PC-3 (cell line): ENCODE measurements around the gene KSR1. TPM values are rescaled to one million over a fixed set of nuclear protein-coding genes. Genes with fewer than 3 reads are reported as not detected.

Experiments
- ATAC-seq: fragments of 200-7000 bp; cut with Tn5 transposase; 2 replicates; pipeline ENCODE4 v1.9.1; 2020; ENCODE audit warnings: mild to moderate bottlenecking, moderate library complexity
- BruUV-seq: library from RNA; stranded (reverse); fragments of 400-500 nt; replicated peaks from 2 replicates; lab custom pipeline; 2021; lab: Mats Ljungman, UMichigan
- CTCF ChIA-PET: fragments of 300-600 bp; sonication (Branson Sonifier 250); formaldehyde crosslinking; loops from one replicate; lab custom pipeline; 2022; ENCODE audit warnings: antibody characterized with exemption; lab: Charles Lee
- POLR2A ChIA-PET: fragments of 300-600 bp; sonication (Branson Sonifier 250); formaldehyde crosslinking; loops from one replicate; lab custom pipeline; 2022; ENCODE audit warnings: antibody characterized with exemption; ENCODE audit not compliant: unreplicated experiment; lab: Charles Lee
- DNase-seq: peaks from one replicate; pipeline ENCODE4 v3.0.0-alpha.2; 2015
- H2AFZ ChIP-seq: fragments of 300-600 bp; sonication (generic); 2 replicates; pipeline ENCODE4 v1.6.0; 2016; ENCODE audit warnings: antibody characterized with exemption, low read length
- H3F3A ChIP-seq: fragments of 300-600 bp; sonication (generic); one replicate; pipeline ENCODE4 v1.6.0; 2017; ENCODE audit warnings: antibody characterized with exemption, low read length, control low read depth, mild to moderate bottlenecking; ENCODE audit not compliant: unreplicated experiment
- H3K27ac ChIP-seq: fragments of 300-600 bp; sonication (generic); 2 replicates; pipeline ENCODE4 v1.5.1; 2016; ENCODE audit warnings: mild to moderate bottlenecking, low read length
- H3K27me3 ChIP-seq: fragments of 300-600 bp; sonication (generic); 2 replicates; pipeline ENCODE4 v1.6.1; 2016; ENCODE audit warnings: low read length, mixed read lengths
- H3K36me3 ChIP-seq: fragments of 300-600 bp; sonication (generic); 2 replicates; pipeline ENCODE4 v1.6.1; 2016; ENCODE audit warnings: low read depth, mixed run types, low read length, mixed read lengths
- H3K4me1 ChIP-seq: fragments of 300-600 bp; sonication (generic); 2 replicates; pipeline ENCODE4 v1.5.1; 2016; ENCODE audit warnings: low read length; ENCODE audit not compliant: insufficient read depth
- H3K4me2 ChIP-seq: fragments of 300-600 bp; sonication (generic); 2 replicates; pipeline ENCODE4 v1.6.0; 2016; ENCODE audit warnings: low read length
- H3K4me3 ChIP-seq: fragments of 300-600 bp; sonication (generic); 2 replicates; pipeline ENCODE4 v1.5.1; 2016; ENCODE audit warnings: mild to moderate bottlenecking, low read length, mixed read lengths
- H3K79me2 ChIP-seq: fragments of 300-600 bp; sonication (generic); 2 replicates; pipeline ENCODE4 v1.6.1; 2017; ENCODE audit warnings: low read length, mixed read lengths
- H3K9ac ChIP-seq: fragments of 300-600 bp; sonication (generic); 2 replicates; pipeline ENCODE4 v1.6.0; 2016; ENCODE audit warnings: mild to moderate bottlenecking, low read length
- H3K9me2 ChIP-seq: fragments of 300-600 bp; sonication (generic); replicated peaks from 2 replicates; pipeline ENCODE4 v1.6.1; 2016; ENCODE audit warnings: mixed run types, low read length, mixed read lengths
- H3K9me3 ChIP-seq: fragments of 300-600 bp; sonication (generic); 2 replicates; pipeline ENCODE4 v1.6.1; 2016; ENCODE audit warnings: low read length, mixed read lengths
- H4K20me1 ChIP-seq: fragments of 300-600 bp; sonication (generic); 2 replicates; pipeline ENCODE4 v1.6.1; 2016; ENCODE audit warnings: low read length, mixed read lengths
- EZH2 ChIP-seq: fragments of 300-600 bp; sonication (generic); IDR thresholded peaks from one replicate; pipeline ENCODE4 v1.6.1; 2017; ENCODE audit warnings: antibody characterized with exemption, mild to moderate bottlenecking, low read length; ENCODE audit not compliant: unreplicated experiment
- EZH2phosphoT487 ChIP-seq: fragments of 300-600 bp; sonication (generic); IDR thresholded peaks from 2 replicates; pipeline ENCODE4 v1.6.1; 2018; ENCODE audit warnings: mild to moderate bottlenecking, antibody characterized with exemption, low read length, borderline replicate concordance
- intact Hi-C: fragments of 100-400 bp; cut with micrococcal nuclease; formaldehyde crosslinking; loops from 2 replicates; pipeline ENCODE4 v1.9.0; 2023
- total RNA-seq: library from RNA; depleted of rRNA; stranded (reverse); fragments of >200 nt; gene quantifications from 2 replicates; pipeline ENCODE4 v1.2.3, GENCODE V29; 2014
- TF ChIP-seq, protein P1 (sequence below): fragments of 300-600 bp; sonication (generic); conservative IDR thresholded peaks from 2 replicates; pipeline ENCODE4 v1.5.1; 2017; ENCODE audit warnings: antibody characterized with exemption, low read depth, mild to moderate bottlenecking, low read length

The KSR1 gene
- total RNA-seq, 1 experiment from 2014 or later = 1.0 TPM

DNA sequence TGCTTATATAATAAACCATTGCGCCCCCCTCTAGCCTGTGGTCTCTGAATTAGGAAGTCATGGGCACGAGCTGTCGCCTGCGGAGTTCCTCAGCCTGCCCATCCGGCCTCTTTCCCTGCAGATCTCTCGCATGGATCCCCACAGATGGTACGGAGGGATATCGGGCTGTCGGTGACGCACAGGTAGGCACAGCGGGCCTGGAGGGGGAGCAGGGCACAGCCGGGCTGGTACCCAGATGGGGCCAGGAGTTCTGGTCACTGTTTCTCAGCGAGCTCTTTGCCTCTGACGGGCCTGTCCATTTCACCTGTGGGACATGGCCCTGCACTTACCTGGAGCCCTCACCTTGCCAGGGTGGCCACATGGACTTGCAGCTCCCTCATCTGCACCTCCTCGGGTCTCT is 132.1 kb downstream of the KSR1 start:
- ChIA-PET CTCF (no interaction called here), POLR2A (no interaction called here)
- intact Hi-C loops = no loop called here
- Histone ChIP-seq H3K4me1 (no peaks in the 10 kb centered on the region), H3K9ac (no peak overlapping the region), H3K4me3 (no peak overlapping the region), H2AFZ (no peak overlapping the region), H3K27ac (no peak overlapping the region), H3K27me3 (no peaks in the 10 kb centered on the region), H3F3A (no peaks in the 10 kb centered on the region), H3K36me3 (no peaks in the 10 kb centered on the region), H3K79me2 (no peaks in the 10 kb centered on the region), H3K9me2 (no peaks in the 10 kb centered on the region), H3K4me2 (no peak overlapping the region), H4K20me1 (no peaks in the 10 kb centered on the region), H3K9me3 (no peaks in the 10 kb centered on the region)
- no peak for TF ChIP-seq EZH2
- TF ChIP-seq, protein P1, sequence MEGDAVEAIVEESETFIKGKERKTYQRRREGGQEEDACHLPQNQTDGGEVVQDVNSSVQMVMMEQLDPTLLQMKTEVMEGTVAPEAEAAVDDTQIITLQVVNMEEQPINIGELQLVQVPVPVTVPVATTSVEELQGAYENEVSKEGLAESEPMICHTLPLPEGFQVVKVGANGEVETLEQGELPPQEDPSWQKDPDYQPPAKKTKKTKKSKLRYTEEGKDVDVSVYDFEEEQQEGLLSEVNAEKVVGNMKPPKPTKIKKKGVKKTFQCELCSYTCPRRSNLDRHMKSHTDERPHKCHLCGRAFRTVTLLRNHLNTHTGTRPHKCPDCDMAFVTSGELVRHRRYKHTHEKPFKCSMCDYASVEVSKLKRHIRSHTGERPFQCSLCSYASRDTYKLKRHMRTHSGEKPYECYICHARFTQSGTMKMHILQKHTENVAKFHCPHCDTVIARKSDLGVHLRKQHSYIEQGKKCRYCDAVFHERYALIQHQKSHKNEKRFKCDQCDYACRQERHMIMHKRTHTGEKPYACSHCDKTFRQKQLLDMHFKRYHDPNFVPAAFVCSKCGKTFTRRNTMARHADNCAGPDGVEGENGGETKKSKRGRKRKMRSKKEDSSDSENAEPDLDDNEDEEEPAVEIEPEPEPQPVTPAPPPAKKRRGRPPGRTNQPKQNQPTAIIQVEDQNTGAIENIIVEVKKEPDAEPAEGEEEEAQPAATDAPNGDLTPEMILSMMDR = no peak
- no peak for TF ChIP-seq EZH2phosphoT487
- ATAC-seq = no peak
- no TSS peak for BruUV-seq
- no peak for DNase-seq

DNA sequence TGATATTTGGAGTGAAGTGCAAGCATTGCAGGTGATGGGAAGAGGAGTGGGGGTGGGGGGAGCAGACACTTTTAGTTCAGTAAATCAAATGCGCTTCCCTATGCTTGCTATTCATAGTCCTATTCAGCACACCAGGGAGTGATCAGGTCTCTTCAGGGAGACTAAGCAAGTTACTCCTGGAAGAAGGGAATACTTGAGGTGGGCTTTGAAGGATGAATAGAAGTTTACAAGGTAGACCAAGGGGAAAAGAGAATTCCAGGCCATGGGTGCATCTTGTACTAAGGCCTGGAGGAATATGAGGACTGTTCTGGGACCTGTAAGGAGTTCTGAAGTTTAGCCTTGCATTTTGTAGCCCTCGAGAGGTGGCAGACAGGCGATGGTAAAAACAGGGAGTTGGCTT is 134.6 kb downstream of the KSR1 start:
- no peaks in the 10 kb centered on the region for H3K9me3 ChIP-seq
- no peak for TF ChIP-seq EZH2
- TF ChIP-seq, protein P1 = no peak
- TF ChIP-seq EZH2phosphoT487 = no peak
- H2AFZ ChIP-seq = no peak overlapping the region
- no peaks in the 10 kb centered on the region for H3F3A ChIP-seq
- H4K20me1 ChIP-seq = no peaks in the 10 kb centered on the region
- H3K9me2 ChIP-seq = no peaks in the 10 kb centered on the region
- POLR2A ChIA-PET = no interaction called here
- H3K36me3 ChIP-seq = no peaks in the 10 kb centered on the region
- no peak overlapping the region for H3K9ac ChIP-seq
- H3K79me2 ChIP-seq = no peaks in the 10 kb centered on the region
- ATAC-seq (no peak), DNase-seq (no peak)
- H3K27me3 ChIP-seq = no peaks in the 10 kb centered on the region
- CTCF ChIA-PET = no interaction called here
- intact Hi-C loops = no loop called here
- BruUV-seq = no TSS peak
- no peak overlapping the region for H3K4me2 ChIP-seq
- no peak overlapping the region for H3K27ac ChIP-seq
- no peaks in the 10 kb centered on the region for H3K4me1 ChIP-seq
- no peak overlapping the region for H3K4me3 ChIP-seq

DNA sequence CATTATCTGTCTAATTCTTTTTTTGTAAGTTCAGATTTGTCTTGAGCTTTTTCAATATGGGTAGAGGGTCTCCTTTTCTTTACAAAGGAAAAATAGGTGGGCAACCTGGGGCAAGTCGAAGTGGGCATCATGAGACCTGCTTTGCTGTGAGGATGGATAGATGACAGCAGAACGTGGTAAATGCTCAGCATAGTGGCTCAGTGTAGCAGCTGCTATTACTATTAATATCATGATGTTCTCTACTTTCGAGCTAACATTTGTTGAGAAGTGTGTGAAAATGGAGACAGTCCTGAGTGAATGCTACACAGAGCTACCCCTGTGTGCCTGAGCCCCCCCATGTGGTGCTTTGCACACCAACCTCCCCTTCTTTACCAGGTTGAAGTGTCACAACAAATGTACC is 135.7 kb downstream of the KSR1 start:
- no peak for DNase-seq
- BruUV-seq = no TSS peak
- no peaks in the 10 kb centered on the region for H4K20me1 ChIP-seq
- CTCF ChIA-PET = no interaction called here
- H3K79me2 ChIP-seq = no peaks in the 10 kb centered on the region
- no peaks in the 10 kb centered on the region for H3F3A ChIP-seq
- TF ChIP-seq EZH2 (no peak), EZH2phosphoT487 (no peak)
- TF ChIP-seq, protein P1 = no peak
- POLR2A ChIA-PET = no interaction called here
- no peaks in the 10 kb centered on the region for H3K9me2 ChIP-seq
- ATAC-seq = no peak
- H3K36me3 ChIP-seq = no peaks in the 10 kb centered on the region
- H3K4me1 ChIP-seq = no peaks in the 10 kb centered on the region
- no peak overlapping the region for H3K4me2 ChIP-seq
- H3K27ac ChIP-seq = no peak overlapping the region
- no peaks in the 10 kb centered on the region for H3K9me3 ChIP-seq
- H3K9ac ChIP-seq = no peak overlapping the region
- intact Hi-C loops = no loop called here
- H3K4me3 ChIP-seq = no peak overlapping the region
- H2AFZ ChIP-seq = no peak overlapping the region
- no peaks in the 10 kb centered on the region for H3K27me3 ChIP-seq
